ENCODE data around the gene ANKFN1.

Gene ANKFN1

GRCh38 chr17:56185491-56186221 is 32.4 kb downstream of the ANKFN1 start:
- H3K4me3 ChIP-seq (ENCODE audit: control insufficient read depth, low read depth, low read length): no peak overlapping the region
- peak; percentile 81 for DNase-seq (ENCODE audit: low read depth)
- no peak for TF ChIP-seq CTCF (conservative IDR thresholded peaks at IDR 0.05; ENCODE audit: control insufficient read depth, insufficient read depth, low read depth, low read length)

GRCh38 chr17:56186222-56186786 is 33.0 kb downstream of the ANKFN1 start:
- peak; percentile 94 for DNase-seq (ENCODE audit: low read depth)

GRCh38 chr17:56203430-56203829 is 50.2 kb downstream of the ANKFN1 start:
- no peak for TF ChIP-seq CTCF (conservative IDR thresholded peaks at IDR 0.05; ENCODE audit: control insufficient read depth, insufficient read depth, low read depth, low read length)
- DNase-seq (ENCODE audit: low read depth): peak; percentile 28
- no peak overlapping the region for H3K4me3 ChIP-seq (ENCODE audit: control insufficient read depth, low read depth, low read length)

More at GRCh38 chr17:56186222-56186786, 33.0 kb downstream of the ANKFN1 start:
- no peak overlapping the region for H3K4me3 ChIP-seq (ENCODE audit: control insufficient read depth, low read depth, low read length)
- no peak for TF ChIP-seq CTCF (conservative IDR thresholded peaks at IDR 0.05; ENCODE audit: control insufficient read depth, insufficient read depth, low read depth, low read length)

- no peak overlapping the region for H3K4me3 ChIP-seq (ENCODE audit: control insufficient read depth, low read depth, low read length)
- no peak for DNase-seq (ENCODE audit: low read depth)
- no peak for TF ChIP-seq CTCF (conservative IDR thresholded peaks at IDR 0.05; ENCODE audit: control insufficient read depth, insufficient read depth, low read depth, low read length)
These were observed 53.1 kb downstream of the ANKFN1 start for GRCh38 chr17:56206351-56206750.

GRCh38 chr17:56213031-56213430 is 59.8 kb downstream of the ANKFN1 start:
- peak; percentile 13 for DNase-seq (ENCODE audit: low read depth)
- TF ChIP-seq CTCF (conservative IDR thresholded peaks at IDR 0.05; ENCODE audit: control insufficient read depth, insufficient read depth, low read depth, low read length): no peak
- no peak overlapping the region for H3K4me3 ChIP-seq (ENCODE audit: control insufficient read depth, low read depth, low read length)

- DNase-seq (ENCODE audit: low read depth): no peak
- no peak overlapping the region for H3K4me3 ChIP-seq (ENCODE audit: control insufficient read depth, low read depth, low read length)
- no peak for TF ChIP-seq CTCF (conservative IDR thresholded peaks at IDR 0.05; ENCODE audit: control insufficient read depth, insufficient read depth, low read depth, low read length)
These were observed 64.6 kb downstream of the ANKFN1 start for GRCh38 chr17:56217921-56218320.

All from fibroblast of mammary gland (primary cell).